Activated CD8-positive, alpha-beta T cell treated with anti-CD3 and anti-CD28 coated beads, Interleukin-2, amount 10 ng/mL, durations not matched to agents 7 days and 5 days (primary cell): ENCODE results near the gene ASCL4. TPM values are rescaled to one million over a fixed set of nuclear protein-coding genes. Genes with fewer than 3 reads are reported as not detected.
A peak's percentile ranks its signal among the peaks of the same experiment; 100 is the strongest.

Experiments
- ATAC-seq: fragments of 150-1000 bp; cut with Tn5 transposase; one replicate; pipeline ENCODE4 v1.10.0; 2021; ENCODE audit warnings: moderate library complexity
- CTCF ChIA-PET: fragments of 350-600 bp; sonication (Branson Sonifier 250); formaldehyde crosslinking; loops from one replicate; lab custom pipeline; 2021; ENCODE audit warnings: antibody characterized with exemption; lab: Charles Lee
- POLR2A ChIA-PET: fragments of 350-600 bp; sonication (Branson Sonifier 250); formaldehyde crosslinking; loops from one replicate; lab custom pipeline; 2021; ENCODE audit warnings: antibody characterized with exemption; lab: Charles Lee
- DNase-seq: peaks from one replicate; pipeline ENCODE4 v3.0.0-alpha.2; 2020
- H3K27ac Mint-ChIP-seq: one replicate; pipeline ENCODE4 v1.8.0; 2021; ENCODE audit warnings: mild to moderate bottlenecking, mixed read lengths
- H3K27me3 Mint-ChIP-seq: one replicate; pipeline ENCODE4 v1.8.0; 2021; ENCODE audit warnings: low read depth, mixed read lengths
- H3K36me3 Mint-ChIP-seq: one replicate; pipeline ENCODE4 v1.8.0; 2021; ENCODE audit warnings: low read depth, mixed read lengths
- H3K4me1 Mint-ChIP-seq: one replicate; pipeline ENCODE4 v1.8.0; 2021; ENCODE audit warnings: low read depth, mixed read lengths
- H3K4me3 Mint-ChIP-seq: one replicate; pipeline ENCODE4 v1.8.0; 2021; ENCODE audit warnings: mild to moderate bottlenecking, mixed read lengths
- H3K9me3 Mint-ChIP-seq: one replicate; pipeline ENCODE4 v1.8.0; 2022; ENCODE audit warnings: mixed read lengths; ENCODE audit not compliant: insufficient read depth
- total RNA-seq, 2 experiments: library from RNA; stranded (reverse); gene quantifications; one replicate each; pipeline ENCODE4 v1.2.3, GENCODE V29; 2021

ASCL4 gene
- total RNA-seq, 2 experiments from 2014 or later: not detected

GRCh38 chr12:107759410-107759809, 15.1 kb upstream of the ASCL4 start:
- ATAC-seq (no peak), DNase-seq (peak; percentile 38)
- Mint-ChIP-seq H3K27ac (peak overlapping the region; percentile 75), H3K9me3 (no peaks in the 10 kb centered on the region), H3K27me3 (peaks cover under 1% of the 10 kb centered on the region), H3K36me3 (peaks cover 19% of the 10 kb centered on the region), H3K4me3 (peak overlapping the region; percentile 87), H3K4me1 (peaks cover 32% of the 10 kb centered on the region)
- CTCF ChIA-PET: interaction anchor here (1.1 to 1.7 kb wide), 5 partner anchors 9 to 127 kb away, joined by 3 to 5 read pairs (median 4); no protein-coding TSS in a partner anchor
- POLR2A ChIA-PET: interaction anchor here (1.2 kb wide), 2 partner anchors 26 to 74 kb away, joined by 3 read pairs; no protein-coding TSS in a partner anchor

DNA sequence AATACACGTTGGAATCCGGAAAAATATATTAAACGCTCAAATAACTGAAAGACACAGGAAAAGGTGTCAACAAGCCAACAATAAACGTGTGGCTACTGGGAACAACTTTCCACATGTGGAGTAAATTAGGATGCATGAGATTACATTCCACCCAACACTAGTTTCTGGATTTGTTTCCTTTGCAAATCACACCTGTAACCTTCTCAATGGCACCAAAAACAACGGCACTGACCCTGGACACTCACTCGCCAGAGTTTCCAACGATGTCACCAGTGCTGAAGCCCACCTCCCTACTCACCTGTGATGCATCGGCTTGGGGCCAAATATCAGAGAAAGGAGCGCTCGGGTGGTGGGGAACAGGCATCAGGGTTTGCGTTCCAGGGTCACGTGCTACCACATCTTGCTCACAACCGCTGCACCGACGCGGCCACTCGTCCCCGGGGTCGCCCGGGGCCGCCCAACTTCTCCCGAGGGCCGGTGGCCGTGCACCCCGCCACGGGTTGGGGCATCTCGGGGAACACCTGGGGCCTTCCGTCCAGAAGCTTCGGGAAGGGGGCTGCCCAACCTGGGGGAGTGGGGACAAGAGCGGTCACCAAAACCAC, 14.2 kb upstream of the ASCL4 start:
- Mint-ChIP-seq H3K4me3 (peak overlapping the region; percentile 87), H3K27ac (peak overlapping the region; percentile 86), H3K27me3 (peaks cover 2% of the 10 kb centered on the region), H3K36me3 (peaks cover 17% of the 10 kb centered on the region), H3K9me3 (no peaks in the 10 kb centered on the region), H3K4me1 (peaks cover 32% of the 10 kb centered on the region)
- DNase-seq (peak; percentile 49), ATAC-seq (peak; percentile 32)
- ChIA-PET POLR2A (interaction anchor here (0.5 to 1.0 kb wide), 2 partner anchors 75 to 110 kb away, joined by 3 read pairs; no protein-coding TSS in a partner anchor), CTCF (interaction anchor here (1.0 kb wide), 1 partner anchor 127 kb away, joined by 5 read pairs; no protein-coding TSS in a partner anchor)

DNA sequence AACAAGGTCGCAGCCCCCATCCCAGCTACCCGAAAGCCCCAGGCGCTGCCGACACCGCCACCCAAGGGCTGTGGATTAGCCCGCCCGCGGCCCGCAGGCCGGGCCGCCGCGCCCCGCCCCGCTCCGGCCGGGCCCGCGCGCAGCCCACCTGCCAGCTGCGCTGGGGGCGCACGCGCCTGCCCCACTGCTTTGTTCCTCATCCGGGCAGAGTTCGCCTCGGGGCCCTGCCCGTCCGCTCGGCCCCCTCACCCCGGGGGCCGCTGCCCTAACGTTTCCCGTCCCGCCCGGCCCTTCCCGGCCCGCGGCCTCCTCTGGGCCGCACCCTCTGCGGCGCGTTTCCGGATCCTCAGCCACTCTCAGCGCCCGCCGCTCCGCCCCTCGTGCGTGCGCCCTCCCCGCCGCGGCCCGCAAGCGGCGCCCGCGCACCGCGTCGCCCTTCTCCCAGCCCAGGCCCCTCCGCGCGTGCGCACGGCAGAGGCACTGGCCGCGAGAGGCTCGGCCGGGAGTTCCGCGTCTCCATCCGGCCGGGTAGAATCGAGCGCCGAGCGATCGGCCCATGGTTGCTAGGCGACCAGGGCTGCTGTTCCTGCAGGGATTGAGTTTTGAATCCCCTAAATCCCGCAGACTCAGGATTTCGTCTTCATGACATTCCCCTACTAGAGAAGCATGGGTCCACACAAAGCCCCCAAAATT, 13.5 kb upstream of the ASCL4 start, which contains the start of gene PRDM4:
Gene PRDM4 (minus strand): TSS at position 329 of the 693 bp plus-strand sequence. CDS start 622 bp downstream, outside the sequence.
- ATAC-seq (peak; percentile 97), DNase-seq (peak; percentile 90)
- POLR2A ChIA-PET: interaction anchor here (0.5 to 1.0 kb wide), 2 partner anchors 76 to 109 kb away, joined by 3 read pairs; no protein-coding TSS in a partner anchor
- Mint-ChIP-seq H3K27me3 (peaks cover 2% of the 10 kb centered on the region), H3K4me1 (peaks cover 32% of the 10 kb centered on the region), H3K27ac (peak within 1 kb of the TSS; percentile 86), H3K4me3 (peak within 1 kb of the TSS; percentile 87), H3K36me3 (peaks cover 15% of the 10 kb centered on the region), H3K9me3 (no peaks in the 10 kb centered on the region)
- CTCF ChIA-PET: interaction anchor here (1.0 kb wide), 1 partner anchor 126 kb away, joined by 5 read pairs; no protein-coding TSS in a partner anchor

DNA sequence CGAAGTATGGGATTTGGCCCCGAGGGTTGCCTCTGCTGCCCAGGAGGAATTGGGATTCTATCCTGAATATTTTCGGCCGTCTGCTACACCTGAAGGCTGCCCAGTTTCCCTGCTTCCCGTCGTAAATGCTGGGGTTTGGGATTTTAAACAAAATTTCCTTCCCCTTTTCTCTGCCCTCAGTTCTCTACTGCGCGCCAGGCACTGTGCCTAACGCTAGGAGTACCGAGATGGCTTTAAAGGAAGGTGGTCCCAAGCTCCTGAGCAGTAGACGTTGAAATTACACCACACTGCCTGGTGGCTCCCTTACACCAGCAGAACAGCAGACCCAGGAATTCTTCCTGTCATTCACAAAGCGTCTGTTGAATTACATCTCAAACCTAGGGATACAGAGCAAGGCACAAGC, 13.0 kb upstream of the ASCL4 start:
- ATAC-seq: no peak
- ChIA-PET CTCF (interaction anchor here (1.0 kb wide), 1 partner anchor 83 kb away, joined by 4 read pairs; no protein-coding TSS in a partner anchor), POLR2A (no interaction called here)
- H3K4me3 Mint-ChIP-seq: peak overlapping the region; percentile 71
- peaks cover 2% of the 10 kb centered on the region for H3K27me3 Mint-ChIP-seq
- peak overlapping the region; percentile 84 for H3K27ac Mint-ChIP-seq
- no peak for DNase-seq
- peaks cover 13% of the 10 kb centered on the region for H3K36me3 Mint-ChIP-seq
- H3K9me3 Mint-ChIP-seq: no peaks in the 10 kb centered on the region
- peaks cover 32% of the 10 kb centered on the region for H3K4me1 Mint-ChIP-seq

GRCh38 chr12:107762874-107763273, 11.6 kb upstream of the ASCL4 start:
- ChIA-PET CTCF (interaction anchor here (0.8 to 1.0 kb wide), 2 partner anchors 122 to 149 kb away, joined by 3 to 5 read pairs; no protein-coding TSS in a partner anchor), POLR2A (no interaction called here)
- Mint-ChIP-seq H3K4me1 (peaks cover 26% of the 10 kb centered on the region), H3K9me3 (no peaks in the 10 kb centered on the region), H3K36me3 (peaks cover 6% of the 10 kb centered on the region), H3K27me3 (peaks cover 11% of the 10 kb centered on the region), H3K4me3 (no peak overlapping the region), H3K27ac (no peak overlapping the region)
- DNase-seq (no peak), ATAC-seq (no peak)

- ChIA-PET POLR2A (no interaction called here), CTCF (interaction anchor here (0.6 kb wide), 1 partner anchor 1391 kb away, joined by 3 read pairs; no protein-coding TSS in a partner anchor)
- Mint-ChIP-seq H3K27ac (no peak overlapping the region), H3K4me3 (no peak overlapping the region), H3K36me3 (no peaks in the 10 kb centered on the region), H3K4me1 (peaks cover 12% of the 10 kb centered on the region), H3K27me3 (peaks cover 11% of the 10 kb centered on the region), H3K9me3 (no peaks in the 10 kb centered on the region)
- ATAC-seq: no peak
- DNase-seq: no peak
Observed at GRCh38 chr12:107764626-107765025, 9.9 kb upstream of the ASCL4 start.

- POLR2A ChIA-PET: no interaction called here
- CTCF ChIA-PET: no interaction called here
- Mint-ChIP-seq H3K27me3 (peaks cover 13% of the 10 kb centered on the region), H3K9me3 (no peaks in the 10 kb centered on the region), H3K4me1 (peaks cover 6% of the 10 kb centered on the region), H3K4me3 (no peak overlapping the region), H3K27ac (no peak overlapping the region), H3K36me3 (no peaks in the 10 kb centered on the region)
- DNase-seq: no peak
- ATAC-seq: no peak
Observed at GRCh38 chr12:107765316-107765715, 9.2 kb upstream of the ASCL4 start.

DNA sequence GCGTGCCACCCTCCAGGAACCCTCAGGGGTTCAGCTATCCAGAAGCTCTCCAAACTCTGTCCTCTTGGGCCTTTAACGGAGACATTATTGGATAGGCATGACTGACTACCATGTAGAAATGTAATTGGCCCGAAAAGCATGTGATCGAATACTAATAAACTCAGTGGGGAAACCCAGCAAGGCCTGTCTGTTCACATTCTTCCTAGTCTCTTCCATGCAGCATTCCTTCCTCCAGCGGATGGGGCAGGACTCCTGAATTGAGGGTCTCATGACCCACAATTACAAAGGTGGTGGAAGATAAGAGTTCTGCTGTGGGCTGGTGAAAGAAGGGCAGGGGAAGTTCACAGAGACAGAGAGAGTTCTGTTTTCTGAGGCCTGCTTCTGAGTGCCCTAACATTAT, 7.0 kb upstream of the ASCL4 start:
- CTCF ChIA-PET: interaction anchor here (1.7 kb wide), 1 partner anchor 8 kb away, joined by 5 read pairs; no protein-coding TSS in a partner anchor
- no peak for ATAC-seq
- Mint-ChIP-seq H3K4me3 (no peak overlapping the region), H3K9me3 (no peaks in the 10 kb centered on the region), H3K27me3 (peaks cover 20% of the 10 kb centered on the region), H3K36me3 (no peaks in the 10 kb centered on the region), H3K27ac (no peak overlapping the region), H3K4me1 (no peaks in the 10 kb centered on the region)
- no peak for DNase-seq
- POLR2A ChIA-PET: no interaction called here

DNA sequence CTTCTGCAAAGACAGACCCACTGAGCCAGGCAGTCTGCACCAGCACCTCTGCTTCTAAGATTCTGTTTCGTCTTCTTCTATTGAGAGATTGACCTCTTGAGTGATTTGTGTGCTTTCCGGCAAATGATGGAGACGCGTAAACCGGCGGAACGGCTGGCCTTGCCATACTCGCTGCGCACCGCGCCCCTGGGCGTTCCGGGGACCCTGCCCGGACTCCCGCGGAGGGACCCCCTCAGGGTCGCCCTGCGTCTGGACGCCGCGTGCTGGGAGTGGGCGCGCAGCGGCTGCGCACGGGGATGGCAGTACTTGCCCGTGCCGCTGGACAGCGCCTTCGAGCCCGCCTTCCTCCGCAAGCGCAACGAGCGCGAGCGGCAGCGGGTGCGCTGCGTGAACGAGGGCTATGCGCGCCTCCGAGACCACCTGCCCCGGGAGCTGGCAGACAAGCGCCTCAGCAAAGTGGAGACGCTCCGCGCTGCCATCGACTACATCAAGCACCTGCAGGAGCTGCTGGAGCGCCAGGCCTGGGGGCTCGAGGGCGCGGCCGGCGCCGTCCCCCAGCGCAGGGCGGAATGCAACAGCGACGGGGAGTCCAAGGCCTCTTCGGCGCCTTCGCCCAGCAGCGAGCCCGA, 703 bp downstream of the ASCL4 start:
- peak; percentile 58 for ATAC-seq
- H3K4me3 Mint-ChIP-seq: peak overlapping the region; percentile 45
- H3K27me3 Mint-ChIP-seq: peaks cover 68% of the 10 kb centered on the region
- H3K9me3 Mint-ChIP-seq: no peaks in the 10 kb centered on the region
- peaks cover 26% of the 10 kb centered on the region for H3K4me1 Mint-ChIP-seq
- no peak overlapping the region for H3K27ac Mint-ChIP-seq
- ChIA-PET POLR2A (interaction anchor here (1.1 kb wide), 1 partner anchor 9 kb away, joined by 3 read pairs; no protein-coding TSS in a partner anchor), CTCF (no interaction called here)
- H3K36me3 Mint-ChIP-seq: no peaks in the 10 kb centered on the region
- DNase-seq: peak; percentile 28

DNA sequence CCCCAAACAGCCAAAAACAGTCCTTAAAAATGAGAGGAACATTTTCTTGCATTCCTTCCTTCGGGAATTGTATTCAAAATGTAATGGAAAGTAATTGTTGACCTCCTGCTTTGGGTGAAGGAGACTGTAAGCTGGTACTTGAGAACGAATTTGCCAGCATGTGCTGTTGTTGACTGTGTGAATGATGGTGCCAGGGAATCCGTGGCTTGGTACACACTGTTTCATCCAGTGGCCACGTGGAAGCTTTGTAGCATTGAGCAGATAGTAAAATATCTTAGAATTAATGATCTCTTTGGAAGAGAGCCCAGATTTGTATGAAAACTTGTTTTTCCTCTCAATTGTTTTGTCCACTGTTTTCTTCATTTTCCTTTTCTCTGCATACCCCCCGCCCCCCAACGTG, 1.7 kb downstream of the ASCL4 start:
- Mint-ChIP-seq H3K9me3 (no peaks in the 10 kb centered on the region), H3K27ac (no peak overlapping the region), H3K4me1 (peaks cover 26% of the 10 kb centered on the region), H3K4me3 (no peak overlapping the region), H3K27me3 (peaks cover 68% of the 10 kb centered on the region), H3K36me3 (no peaks in the 10 kb centered on the region)
- CTCF ChIA-PET: no interaction called here
- DNase-seq (no peak), ATAC-seq (no peak)
- POLR2A ChIA-PET: no interaction called here

DNA sequence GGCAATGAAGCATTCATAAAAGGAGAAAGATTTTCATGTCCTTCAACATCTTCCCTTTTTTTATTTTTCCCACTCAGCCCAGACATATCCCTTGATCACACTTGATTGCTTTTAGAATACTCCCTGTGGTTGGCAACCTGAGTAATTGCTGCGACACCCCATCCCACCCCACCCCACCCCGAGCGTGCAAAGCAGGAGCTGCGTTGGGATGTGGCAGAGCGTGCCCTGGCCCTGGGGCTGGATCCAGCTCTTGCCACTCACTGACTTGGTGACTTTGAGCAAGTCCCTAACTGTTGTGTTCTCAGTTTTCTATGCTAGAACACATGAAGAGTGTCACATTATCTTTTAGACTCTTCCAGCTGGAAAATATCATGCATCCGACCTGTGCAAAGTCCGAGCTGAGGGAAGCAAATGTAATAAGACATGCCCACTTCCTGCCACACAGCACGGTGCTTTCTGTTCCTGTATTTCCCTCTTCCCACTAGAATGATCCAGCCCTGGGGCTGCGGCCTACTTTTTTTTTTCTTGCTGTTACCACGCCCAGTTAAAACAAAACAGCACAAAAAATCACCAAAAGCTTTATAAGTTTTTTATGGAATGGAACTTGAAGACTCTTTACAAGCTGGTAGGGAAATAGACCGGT, 4.0 kb downstream of the ASCL4 start:
- Mint-ChIP-seq H3K4me3 (no peak overlapping the region), H3K4me1 (peaks cover 28% of the 10 kb centered on the region), H3K27me3 (peaks cover 62% of the 10 kb centered on the region), H3K9me3 (no peaks in the 10 kb centered on the region), H3K27ac (no peak overlapping the region), H3K36me3 (no peaks in the 10 kb centered on the region)
- DNase-seq (no peak), ATAC-seq (no peak)
- CTCF ChIA-PET: no interaction called here
- POLR2A ChIA-PET: no interaction called here
